ENCODE measurements around the gene GCN1.

DNA sequence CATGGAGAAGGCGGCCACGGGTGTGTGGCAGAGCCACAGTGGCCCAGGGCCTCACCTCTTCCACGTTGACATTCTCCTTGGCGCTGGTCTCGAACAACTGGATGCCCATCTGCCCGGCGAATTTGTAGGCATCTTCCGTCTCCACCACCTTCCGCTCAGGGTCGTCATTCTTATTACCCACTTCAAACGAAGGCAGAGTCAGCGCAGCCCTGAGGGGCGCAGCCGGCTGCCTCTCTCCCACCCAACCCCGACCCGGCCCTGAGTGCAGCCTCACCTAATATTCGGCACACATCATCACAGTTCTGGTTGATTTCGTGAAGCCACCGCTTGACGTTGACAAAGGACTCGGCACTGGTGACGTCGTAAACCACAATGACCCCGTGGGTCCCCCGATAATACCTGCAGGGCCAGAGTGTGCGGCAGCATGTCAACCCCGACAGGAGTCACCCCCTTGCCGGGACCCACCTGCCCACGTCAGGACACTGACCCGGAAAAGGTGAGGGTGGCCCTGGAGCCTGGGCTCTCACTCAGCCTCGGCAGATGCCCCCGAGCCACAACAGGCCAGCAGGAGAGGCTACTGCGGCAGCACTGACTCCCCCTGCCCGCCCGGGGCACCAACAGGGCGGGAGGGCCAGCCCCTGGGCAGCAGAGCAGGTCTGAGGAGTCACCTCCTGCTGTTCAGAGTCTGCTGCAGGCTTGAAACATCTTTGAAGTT lies 95.6 kb downstream of the GCN1 start:
- TF ChIP-seq, protein P1, sequence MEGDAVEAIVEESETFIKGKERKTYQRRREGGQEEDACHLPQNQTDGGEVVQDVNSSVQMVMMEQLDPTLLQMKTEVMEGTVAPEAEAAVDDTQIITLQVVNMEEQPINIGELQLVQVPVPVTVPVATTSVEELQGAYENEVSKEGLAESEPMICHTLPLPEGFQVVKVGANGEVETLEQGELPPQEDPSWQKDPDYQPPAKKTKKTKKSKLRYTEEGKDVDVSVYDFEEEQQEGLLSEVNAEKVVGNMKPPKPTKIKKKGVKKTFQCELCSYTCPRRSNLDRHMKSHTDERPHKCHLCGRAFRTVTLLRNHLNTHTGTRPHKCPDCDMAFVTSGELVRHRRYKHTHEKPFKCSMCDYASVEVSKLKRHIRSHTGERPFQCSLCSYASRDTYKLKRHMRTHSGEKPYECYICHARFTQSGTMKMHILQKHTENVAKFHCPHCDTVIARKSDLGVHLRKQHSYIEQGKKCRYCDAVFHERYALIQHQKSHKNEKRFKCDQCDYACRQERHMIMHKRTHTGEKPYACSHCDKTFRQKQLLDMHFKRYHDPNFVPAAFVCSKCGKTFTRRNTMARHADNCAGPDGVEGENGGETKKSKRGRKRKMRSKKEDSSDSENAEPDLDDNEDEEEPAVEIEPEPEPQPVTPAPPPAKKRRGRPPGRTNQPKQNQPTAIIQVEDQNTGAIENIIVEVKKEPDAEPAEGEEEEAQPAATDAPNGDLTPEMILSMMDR (IDR thresholded peaks at IDR 0.05; ENCODE audit: control extremely low read depth in 1 of 3, insufficient read depth in 1 of 3, low read depth in 1 of 3, low read length in 3 of 3): no peak
- TF ChIP-seq YY1 (IDR thresholded peaks at IDR 0.05; ENCODE audit: low read depth, low read length): no peak
- TF ChIP-seq NRF1 (IDR thresholded peaks at IDR 0.05; ENCODE audit: low read depth, low read length): no peak
- TF ChIP-seq GABPA (IDR thresholded peaks at IDR 0.05; ENCODE audit: borderline replicate concordance, insufficient read depth, low read length): no peak
- no peak for TF ChIP-seq TAF1 (IDR thresholded peaks at IDR 0.05; ENCODE audit: low read depth, low read length)
- TF ChIP-seq POLR2AphosphoS5 (IDR thresholded peaks at IDR 0.05; ENCODE audit: low read depth, low read length): no peak
- TF ChIP-seq KDM4A (IDR thresholded peaks at IDR 0.05; ENCODE audit: low read depth, low read length, severe bottlenecking): no peak
- TF ChIP-seq BRCA1 (IDR thresholded peaks at IDR 0.05; ENCODE audit: low read depth, low read length): no peak
- no peak for TF ChIP-seq TCF12 (IDR thresholded peaks at IDR 0.05; ENCODE audit: low read depth, low read length)
- TF ChIP-seq, protein P2, sequence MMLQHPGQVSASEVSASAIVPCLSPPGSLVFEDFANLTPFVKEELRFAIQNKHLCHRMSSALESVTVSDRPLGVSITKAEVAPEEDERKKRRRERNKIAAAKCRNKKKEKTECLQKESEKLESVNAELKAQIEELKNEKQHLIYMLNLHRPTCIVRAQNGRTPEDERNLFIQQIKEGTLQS (IDR thresholded peaks at IDR 0.05; ENCODE audit: insufficient read depth, low read depth, low read length): no peak

Measured in H1 (cell line).